Breast epithelium (tissue), 4 donors: ENCODE measurements around the gene ANKH. TPM values are rescaled to one million over a fixed set of nuclear protein-coding genes. Genes with fewer than 3 reads are reported as not detected.
"Not testable (repeated sequence)": the region's sequence is repeated elsewhere in the genome, so short reads cannot be mapped to it uniquely, and the experiment has no call there.

Source experiments
- DNase-seq, 2 donors: peaks; one replicate each; pipeline ENCODE4 v3.0.0-alpha.2; 2019; ENCODE audit warnings: low spot score in 2 of 2
- H3K27ac ChIP-seq, 2 donors: fragments of 200-600 bp; sonication (generic) in 1 of 2; one replicate each; pipeline ENCODE4 v1.5.1; 2016 to 2019; ENCODE audit warnings: mild to moderate bottlenecking in 1 of 2
- H3K27me3 ChIP-seq, 2 donors: fragments of 200-600 bp; sonication (generic) in 1 of 2; one replicate each; pipeline versions ENCODE4 v1.5.1 to v1.6.0; 2017 to 2019; ENCODE audit warnings: control low read depth in 1 of 2, mild to moderate bottlenecking in 1 of 2
- H3K36me3 ChIP-seq: fragments of 200-600 bp; one replicate; pipeline ENCODE4 v1.5.1; 2019
- H3K4me1 ChIP-seq, 2 donors: fragments of 200-600 bp; sonication (generic); one replicate each; pipeline ENCODE4 v1.5.1; 2016 to 2019; ENCODE audit warnings: control low read depth in 1 of 2
- H3K4me3 ChIP-seq, 3 donors: fragments of 200-600 bp; sonication (generic); 1 replicate in 2 of 3; 2 replicates in 1 of 3; pipeline ENCODE4 v1.5.1; 2016 to 2019; ENCODE audit warnings: mild to moderate bottlenecking in 3 of 3, moderate library complexity in 2 of 3
- H3K9me3 ChIP-seq, 2 donors: fragments of 200-600 bp; sonication (generic) in 1 of 2; one replicate each; pipeline ENCODE4 v1.5.1; 2016 to 2019; ENCODE audit warnings: control low read depth in 1 of 2
- CTCF ChIP-seq, 3 donors: fragments of 450-650 bp; IDR thresholded peaks; one replicate each; pipeline ENCODE4 v1.5.1; 2016 to 2017; ENCODE audit warnings: antibody characterized with exemption in 3 of 3, mild to moderate bottlenecking in 3 of 3, moderate library complexity in 3 of 3
- POLR2A ChIP-seq: fragments of 450-650 bp; IDR thresholded peaks from one replicate; pipeline ENCODE4 v1.6.1; 2016; ENCODE audit warnings: antibody characterized with exemption, mild to moderate bottlenecking, moderate library complexity
- POLR2AphosphoS5 ChIP-seq, 3 donors: sonication (generic); formaldehyde crosslinking; IDR thresholded peaks; one replicate each; pipeline ENCODE4 v1.6.1; 2017; ENCODE audit warnings: antibody characterized with exemption in 3 of 3
- intact Hi-C: fragments of 100-400 bp; cut with DNase I; formaldehyde crosslinking; loops from one replicate; pipeline ENCODE4 v1.15.1; 2023; ENCODE audit warnings: low total_unique reads
- total RNA-seq, 3 donors: library from RNA; depleted of rRNA; stranded (reverse); fragments of >200 nt; gene quantifications; one replicate each; pipeline ENCODE4 v1.1.0, GENCODE V29; 2016

The ANKH gene
- total RNA-seq, 3 donors from 2014 or later = 31.5 to 83.1 (median 52.1) TPM

- Histone ChIP-seq H3K4me1 (no peaks in the 10 kb centered on the region), H3K4me3 (no peak overlapping the region), H3K36me3 (no peaks in the 10 kb centered on the region), H3K27me3 (no peaks in the 10 kb centered on the region), H3K9me3 (no peaks in the 10 kb centered on the region), H3K27ac (no peak overlapping the region)
- DNase-seq = no peak
- TF ChIP-seq POLR2AphosphoS5 (IDR thresholded peaks at IDR 0.05) = no peak
- TF ChIP-seq POLR2A = no peak
- no peak for TF ChIP-seq CTCF (IDR thresholded peaks at IDR 0.05)
- intact Hi-C loops = no loop called here
Observed at GRCh38 chr5:14801792-14802191, 69.8 kb downstream of the ANKH start.

GRCh38 chr5:14797385-14797784 is 74.2 kb downstream of the ANKH start:
- H3K4me1 ChIP-seq, H3K27ac ChIP-seq, H3K36me3 ChIP-seq, H3K27me3 ChIP-seq, DNase-seq, H3K4me3 ChIP-seq, H3K9me3 ChIP-seq, intact Hi-C loops: not testable (repeated sequence)

- H3K36me3 ChIP-seq = no peaks in the 10 kb centered on the region
- DNase-seq = no peak
- intact Hi-C loops = no loop called here
- no peaks in the 10 kb centered on the region for H3K27me3 ChIP-seq
- no peaks in the 10 kb centered on the region for H3K4me1 ChIP-seq
- TF ChIP-seq POLR2AphosphoS5 (IDR thresholded peaks at IDR 0.05) (no peak), CTCF (IDR thresholded peaks at IDR 0.05) (no peak), POLR2A (no peak)
- H3K27ac ChIP-seq = no peak overlapping the region
- H3K9me3 ChIP-seq = no peaks in the 10 kb centered on the region
- no peak overlapping the region for H3K4me3 ChIP-seq
Observed at GRCh38 chr5:14794583-14795230, 76.9 kb downstream of the ANKH start.

- H3K9me3 ChIP-seq = no peaks in the 10 kb centered on the region
- H3K27ac ChIP-seq = no peak overlapping the region
- no peaks in the 10 kb centered on the region for H3K36me3 ChIP-seq
- H3K27me3 ChIP-seq = no peaks in the 10 kb centered on the region
- no peak for DNase-seq
- no peak for TF ChIP-seq CTCF (IDR thresholded peaks at IDR 0.05)
- TF ChIP-seq POLR2A = no peak
- TF ChIP-seq POLR2AphosphoS5 (IDR thresholded peaks at IDR 0.05) = no peak
- intact Hi-C loops = no loop called here
- no peak overlapping the region for H3K4me3 ChIP-seq
- no peaks in the 10 kb centered on the region for H3K4me1 ChIP-seq
Observed at GRCh38 chr5:14793851-14794250, 77.7 kb downstream of the ANKH start.

GRCh38 chr5:14790911-14791310 is 80.7 kb downstream of the ANKH start:
- TF ChIP-seq CTCF (IDR thresholded peaks at IDR 0.05) (no peak), POLR2A (no peak), POLR2AphosphoS5 (IDR thresholded peaks at IDR 0.05) (no peak)
- DNase-seq = no peak
- H3K27me3 ChIP-seq = no peaks in the 10 kb centered on the region
- no peak overlapping the region for H3K4me3 ChIP-seq
- H3K4me1 ChIP-seq = no peaks in the 10 kb centered on the region
- intact Hi-C loops = no loop called here
- H3K36me3 ChIP-seq = no peaks in the 10 kb centered on the region
- H3K27ac ChIP-seq = no peak overlapping the region
- H3K9me3 ChIP-seq = no peaks in the 10 kb centered on the region

- Histone ChIP-seq H3K36me3 (no peaks in the 10 kb centered on the region), H3K4me3 (no peak overlapping the region), H3K27ac (no peak overlapping the region)
Observed at GRCh38 chr5:14790220-14790619, 81.4 kb downstream of the ANKH start.

More at GRCh38 chr5:14790220-14790619, 81.4 kb downstream of the ANKH start:
- no peak for TF ChIP-seq POLR2A
- TF ChIP-seq POLR2AphosphoS5 (IDR thresholded peaks at IDR 0.05) = no peak
- TF ChIP-seq CTCF (IDR thresholded peaks at IDR 0.05) = no peak
- DNase-seq = no peak
- intact Hi-C loops = no loop called here
- Histone ChIP-seq H3K4me1 (no peaks in the 10 kb centered on the region), H3K9me3 (no peaks in the 10 kb centered on the region), H3K27me3 (no peaks in the 10 kb centered on the region)
